Ramos (cell line): Measurements from ENCODE around the gene ICAM2.
"Not testable (repeated sequence)": the region's sequence is repeated elsewhere in the genome, so short reads cannot be mapped to it uniquely, and the experiment has no call there.

ENCODE experiments used
- in situ Hi-C: fragments of 300-500 bp; cut with MboI; formaldehyde crosslinking; loops from one replicate; pipeline ENCODE4 v1.14.3; 2022; ENCODE audit warnings: low sequenced_read_pairs; ENCODE audit not compliant: unreplicated experiment

The ICAM2 gene

GRCh38 chr17:64017381-64017980 lies 3.0 kb downstream of the ICAM2 start:
- in situ Hi-C loops, result no loop called here

GRCh38 chr17:64016974-64017373 lies 3.5 kb downstream of the ICAM2 start:
- in situ Hi-C loops, result no loop called here

GRCh38 chr17:64016231-64016784 lies 4.1 kb downstream of the ICAM2 start:
- in situ Hi-C loops, result no loop called here

- in situ Hi-C loops, result no loop called here
Observed at GRCh38 chr17:64015447-64015846, 5.0 kb downstream of the ICAM2 start.

- in situ Hi-C loops, result no loop called here
Observed at GRCh38 chr17:64009571-64010402, 10.6 kb downstream of the ICAM2 start.

- in situ Hi-C loops, result no loop called here
Observed at GRCh38 chr17:64008830-64009229, 11.6 kb downstream of the ICAM2 start.

GRCh38 chr17:64008346-64008745 lies 12.1 kb downstream of the ICAM2 start:
- in situ Hi-C loops, result no loop called here

- in situ Hi-C loops, result no loop called here
Observed at GRCh38 chr17:64007838-64008282, 12.6 kb downstream of the ICAM2 start.

- in situ Hi-C loops, result not testable (repeated sequence)
Observed at GRCh38 chr17:64007089-64007837, 13.2 kb downstream of the ICAM2 start.

GRCh38 chr17:64006361-64007088 lies 13.9 kb downstream of the ICAM2 start:
- in situ Hi-C loops, result no loop called here

GRCh38 chr17:64005734-64006167 lies 14.7 kb downstream of the ICAM2 start:
- in situ Hi-C loops, result no loop called here

GRCh38 chr17:64004903-64005733 lies 15.3 kb downstream of the ICAM2 start:
- in situ Hi-C loops, result no loop called here

- in situ Hi-C loops, result no loop called here
Observed at GRCh38 chr17:64004218-64004770, 16.1 kb downstream of the ICAM2 start.

GRCh38 chr17:64003526-64004121 lies 16.8 kb downstream of the ICAM2 start:
- in situ Hi-C loops, result no loop called here

- in situ Hi-C loops, result no loop called here
Observed at GRCh38 chr17:64002658-64003525, 17.5 kb downstream of the ICAM2 start.

GRCh38 chr17:64001763-64002529 lies 18.5 kb downstream of the ICAM2 start:
- in situ Hi-C loops, result no loop called here

GRCh38 chr17:64001091-64001579 lies 19.3 kb downstream of the ICAM2 start:
- in situ Hi-C loops, result no loop called here
